Measurements from ENCODE around the gene FTCD.

FTCD gene

GRCh38 chr21:46095083-46095719, 60.2 kb downstream of the FTCD start:
- no peak overlapping the region for H3K4me3 ChIP-seq (ENCODE audit: low read depth, low read length)

- no peak overlapping the region for H3K4me3 ChIP-seq (ENCODE audit: low read depth, low read length)
These were observed 60.8 kb downstream of the FTCD start for GRCh38 chr21:46094401-46095082.

DNA sequence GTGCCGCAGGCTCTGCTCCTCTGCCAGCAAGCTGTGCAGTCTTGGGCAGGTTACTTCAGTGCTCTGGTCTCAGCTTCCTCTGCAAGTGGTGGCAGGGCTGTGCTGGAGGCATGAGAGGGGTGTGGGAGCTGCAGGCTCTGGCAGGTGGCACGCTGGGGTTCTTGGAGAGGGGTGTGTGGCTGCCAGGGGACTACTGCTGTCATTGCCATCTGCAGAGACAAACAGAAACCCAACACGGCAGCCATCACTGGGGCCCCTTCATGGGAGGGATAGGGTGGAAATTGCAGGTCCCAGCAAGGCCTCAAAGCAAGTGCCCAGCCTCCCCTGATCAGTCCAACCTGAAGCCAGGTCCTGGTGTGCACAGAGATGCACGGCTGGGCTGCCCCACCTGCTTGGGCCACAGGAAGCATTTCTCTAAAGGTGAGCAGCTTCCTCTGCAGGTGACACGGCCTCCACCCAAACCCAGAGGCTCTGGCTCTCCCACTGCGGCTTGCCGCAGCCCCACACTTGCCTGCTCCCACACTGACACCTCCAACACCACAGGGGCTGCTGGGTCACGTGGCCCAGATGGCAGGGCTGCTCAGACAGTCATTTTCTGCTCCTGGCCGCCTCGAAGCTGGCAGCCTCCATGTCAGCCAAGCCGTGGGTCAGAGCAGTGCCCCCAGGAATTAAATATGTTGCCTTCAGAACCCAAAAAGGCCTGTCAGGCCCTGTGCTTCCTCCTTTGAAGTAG, 61.5 kb downstream of the FTCD start:
- no peak overlapping the region for H3K4me3 ChIP-seq (ENCODE audit: low read depth, low read length)

- H3K4me3 ChIP-seq (ENCODE audit: low read depth, low read length) = no peak overlapping the region
These were observed 62.3 kb downstream of the FTCD start for GRCh38 chr21:46092811-46093667.

DNA sequence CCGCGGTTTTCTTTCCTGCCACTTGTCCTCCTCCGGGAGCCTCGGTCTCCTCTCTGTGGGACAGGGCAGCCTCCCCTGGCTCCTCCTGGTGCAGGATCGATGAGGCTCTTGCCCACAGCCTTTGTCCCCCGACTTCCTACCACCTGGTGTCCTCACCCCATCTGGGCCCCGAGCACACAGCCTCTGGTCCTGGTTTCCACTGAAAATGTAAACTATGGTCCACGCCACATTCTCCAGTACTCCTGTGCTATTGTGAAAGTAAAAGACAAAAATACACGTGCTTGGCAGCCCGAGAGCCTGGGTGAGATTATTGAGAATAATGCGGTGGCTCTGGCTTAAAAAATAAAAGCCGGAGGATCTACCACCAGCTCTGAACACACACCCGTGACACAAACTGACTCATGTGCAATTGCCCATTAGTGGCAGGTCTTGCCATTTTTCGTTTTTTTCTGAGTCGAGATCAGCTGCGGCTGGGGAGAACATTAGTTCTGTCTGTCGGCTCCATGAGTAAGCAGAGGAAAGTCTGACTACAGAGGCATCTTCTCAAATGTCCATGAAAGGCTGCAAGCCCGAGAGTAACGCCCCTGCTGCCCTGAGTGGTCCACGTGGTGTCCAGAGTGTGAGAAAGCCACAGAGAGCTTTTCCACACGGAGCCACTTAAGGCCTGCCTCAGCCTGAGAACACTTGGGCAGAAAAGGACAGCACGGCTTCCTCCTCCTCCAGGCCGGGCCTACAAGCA, 63.2 kb downstream of the FTCD start:
- H3K4me3 ChIP-seq (ENCODE audit: low read depth, low read length) = no peak overlapping the region

DNA sequence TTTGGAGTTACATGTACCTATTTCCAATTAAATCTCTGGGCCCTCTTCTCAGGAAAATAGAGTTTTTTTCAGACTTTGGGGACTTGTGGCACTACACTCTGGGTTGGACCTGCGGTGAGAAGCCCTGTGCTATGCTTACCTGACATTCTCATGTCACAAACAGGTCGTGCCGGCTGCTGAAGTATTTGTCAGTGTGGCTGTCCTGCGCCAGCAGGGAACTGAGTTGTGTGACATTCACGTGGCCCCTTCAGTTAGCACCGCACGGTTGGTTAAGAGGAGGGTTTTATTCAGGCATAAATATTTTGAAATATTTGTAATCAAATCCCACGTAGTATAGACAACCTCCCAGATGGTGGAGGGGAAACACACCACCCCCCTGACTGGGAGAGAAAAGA, 63.8 kb downstream of the FTCD start:
- H3K4me3 ChIP-seq (ENCODE audit: low read depth, low read length) = no peak overlapping the region

- H3K4me3 ChIP-seq (ENCODE audit: low read depth, low read length) = no peak overlapping the region
These were observed 64.3 kb downstream of the FTCD start for GRCh38 chr21:46091118-46091517.

GRCh38 chr21:46089285-46089684, 66.1 kb downstream of the FTCD start:
- no peak overlapping the region for H3K4me3 ChIP-seq (ENCODE audit: low read depth, low read length)

DNA sequence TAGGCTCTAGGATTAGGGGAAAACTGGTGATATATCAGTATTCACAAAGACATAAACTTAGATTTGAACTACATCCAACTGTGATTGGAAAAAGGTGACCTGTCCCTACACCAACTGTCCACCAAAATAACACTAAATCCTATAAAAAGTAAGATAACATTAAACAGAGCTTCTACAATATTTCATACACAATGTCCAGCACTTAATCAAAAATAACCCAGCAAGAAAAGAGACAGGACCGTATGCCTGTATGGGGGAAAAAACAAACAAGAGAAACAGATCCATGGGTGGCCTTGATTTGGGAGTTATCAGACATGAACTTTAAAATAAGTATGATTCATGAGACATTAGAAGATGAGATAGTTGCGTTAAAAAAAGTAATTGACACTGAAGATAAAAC, 67.2 kb downstream of the FTCD start:
- H3K4me3 ChIP-seq (ENCODE audit: low read depth, low read length) = no peak overlapping the region

DNA sequence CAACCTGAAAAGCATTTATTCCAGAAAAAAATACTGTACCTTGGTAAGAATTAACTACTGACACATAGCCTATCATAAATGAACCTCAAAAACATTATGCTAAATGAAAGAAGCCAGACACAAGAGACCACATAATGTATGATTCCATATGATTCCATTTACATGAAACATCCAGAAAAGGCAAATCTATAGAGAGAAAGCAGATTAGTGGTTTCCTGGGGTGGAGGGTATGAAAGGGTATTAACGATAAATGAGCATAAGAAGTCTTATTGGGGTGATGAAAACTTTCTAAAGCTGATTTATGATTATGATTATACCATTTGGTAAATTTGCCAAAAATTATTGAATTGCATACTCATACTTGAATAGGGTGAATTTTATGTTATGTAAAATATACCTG, 67.7 kb downstream of the FTCD start:
- H3K4me3 ChIP-seq (ENCODE audit: low read depth, low read length) = no peak overlapping the region

All from iPS-11a (cell line).